K562 (cell line): ENCODE data around the gene UBE2M. TPM values are rescaled to one million over a fixed set of nuclear protein-coding genes. Genes with fewer than 3 reads are reported as not detected.

Source experiments
- HMBOX1 ChIP-seq: sonication (generic); IDR thresholded peaks from 2 replicates; pipeline ENCODE4 v1.6.1; 2016
- MYC ChIP-seq, 2 experiments: fragments of 250-450 bp in 1 of 2; sonication (Bioruptor Pico) in 1 of 2; IDR thresholded peaks; 2 replicates each; pipeline versions ENCODE4 v1.5.1 to v1.6.1; 2012 to 2021; ENCODE audit warnings: low read depth in 2 of 2, borderline replicate concordance in 1 of 2, improper control_type of control experiment in 1 of 2, low read length in 1 of 2, mild to moderate bottlenecking in 1 of 2, moderate library complexity in 1 of 2
- PCBP1 ChIP-seq: fragments of 200-400 bp; formaldehyde crosslinking; IDR thresholded peaks from 2 replicates; pipeline ENCODE4 v1.6.1; 2018; ENCODE audit warnings: mild to moderate bottlenecking, low read depth, low read length; ENCODE audit not compliant: poor library complexity, severe bottlenecking
- PML ChIP-seq: IDR thresholded peaks from 2 replicates; pipeline ENCODE4 v1.6.1; 2012; ENCODE audit warnings: low read length, inconsistent platforms
- RBM17 ChIP-seq: fragments of 200-400 bp; formaldehyde crosslinking; IDR thresholded peaks from 2 replicates; pipeline ENCODE4 v1.6.1; 2017; ENCODE audit warnings: low read depth, mild to moderate bottlenecking, low read length, borderline replicate concordance
- SIRT6 ChIP-seq: IDR thresholded peaks from one replicate; pipeline ENCODE4 v1.6.1; 2012; ENCODE audit warnings: low read depth, mild to moderate bottlenecking, control low read depth, inconsistent platforms, low read length, moderate library complexity
- SP1 ChIP-seq: sonication (generic); formaldehyde crosslinking; IDR thresholded peaks from 2 replicates; pipeline ENCODE4 v1.8.1; 2022; ENCODE audit warnings: mild to moderate bottlenecking, missing genetic modification reagents
- TCF7 ChIP-seq: sonication (generic); IDR thresholded peaks from 2 replicates; pipeline ENCODE4 v1.6.1; 2016; ENCODE audit warnings: antibody characterized with exemption, borderline replicate concordance
- TFAM ChIP-seq: fragments of 250-450 bp; sonication (Bioruptor Pico); conservative IDR thresholded peaks from 2 replicates; pipeline ENCODE4 v1.5.0; 2021; ENCODE audit warnings: mild to moderate bottlenecking, moderate library complexity
- TRIM28 ChIP-seq: fragments of 450-650 bp; IDR thresholded peaks from 2 replicates; pipeline ENCODE4 v1.6.1; 2017
- ZNF347 ChIP-seq: fragments of 450-650 bp; formaldehyde crosslinking; IDR thresholded peaks from 2 replicates; pipeline ENCODE4 v1.4.0; 2020; ENCODE audit warnings: low read depth, mild to moderate bottlenecking, moderate library complexity
- ZNF395 ChIP-seq: fragments of 200-800 bp; sonication (Bioruptor generic); IDR thresholded peaks from 2 replicates; pipeline ENCODE4 v1.6.1; 2017; ENCODE audit warnings: missing genetic modification characterization, missing compliant biosample characterization
- polyA plus RNA-seq, 8 experiments: library from polyadenylated mRNA; depleted of rRNA in 4 of 8; stranded (reverse) in 5 of 8; unstranded in 3 of 8; fragments of >200 nt; fragmentation: Nextera tagmentation in 2 of 8; fragmentation: Illumina TruSeq in 1 of 8; extraction: Ambion mirVana in 2 of 8; extraction: Trizol in 1 of 8; gene quantifications; 2 replicates each; pipeline versions ENCODE4 v1.2.1 to v1.2.3, GENCODE V29; 2011 to 2014; ENCODE audit warnings: inconsistent platforms in 1 of 8, missing spikeins in 1 of 8
- total RNA-seq, 7 experiments: library from RNA; depleted of rRNA in 6 of 7; stranded (reverse); fragments of >200 nt in 6 of 7; fragmentation: Illumina TruSeq in 2 of 7; extraction: Trizol in 2 of 7; gene quantifications; 2 replicates each; pipeline versions ENCODE4 v1.2.1 to v1.2.3, GENCODE V29; 2011 to 2021; ENCODE audit warnings: low replicate concordance in 1 of 7
- TF ChIP-seq, protein P1 (sequence below), 2 experiments: fragments of 450-650 bp in 1 of 2; sonication (generic) in 1 of 2; formaldehyde crosslinking in 1 of 2; IDR thresholded peaks; 2 replicates each; pipeline versions ENCODE4 v1.7.1 to v1.9.0; 2016 to 2022; ENCODE audit warnings: inconsistent platforms in 1 of 2, mild to moderate bottlenecking in 1 of 2, missing genetic modification reagents in 1 of 2

UBE2M gene
- total and polyA plus RNA-seq, 9 of the 15 experiments (the other 6 are each of a cell fraction or from before 2014, with no cell fraction given), result 0.92 to 163 (median 85.7) TPM

DNA sequence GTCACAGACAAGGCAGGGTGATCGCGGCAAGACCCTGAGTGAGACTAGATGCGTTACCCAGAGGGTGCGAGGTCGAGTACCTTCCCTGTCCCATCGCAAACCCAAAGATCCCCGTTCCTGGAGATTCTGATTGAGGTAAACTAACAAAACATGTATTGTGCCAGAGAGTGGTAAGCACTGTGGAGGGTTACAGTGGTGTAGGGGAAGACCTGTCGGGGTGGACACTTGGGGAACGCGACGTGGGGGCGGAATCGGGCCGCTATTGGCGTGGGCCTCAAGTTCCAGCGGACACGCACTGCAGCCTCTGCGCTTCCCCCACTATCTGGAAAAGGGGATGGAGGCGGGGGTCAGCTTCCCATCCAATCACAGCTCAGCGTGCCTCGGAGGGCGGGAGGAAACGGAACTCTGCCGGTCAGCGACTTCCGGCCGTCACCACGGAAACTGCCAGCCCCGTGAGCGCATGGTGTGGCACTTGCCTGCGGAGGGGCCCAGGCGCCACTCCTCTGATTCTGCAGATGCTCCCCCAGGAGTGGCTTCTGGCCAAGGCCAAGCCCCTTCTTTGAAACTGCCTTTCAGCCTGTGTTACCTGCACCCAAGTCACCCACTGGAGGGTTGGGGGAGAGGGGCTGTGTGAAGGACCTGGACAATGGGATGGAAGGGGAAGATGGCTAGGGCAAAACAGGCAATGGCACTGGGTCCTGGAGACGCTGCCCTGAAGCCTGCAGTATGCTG lies 1.0 kb upstream of the UBE2M start (continued):
- TF ChIP-seq, protein P1, sequence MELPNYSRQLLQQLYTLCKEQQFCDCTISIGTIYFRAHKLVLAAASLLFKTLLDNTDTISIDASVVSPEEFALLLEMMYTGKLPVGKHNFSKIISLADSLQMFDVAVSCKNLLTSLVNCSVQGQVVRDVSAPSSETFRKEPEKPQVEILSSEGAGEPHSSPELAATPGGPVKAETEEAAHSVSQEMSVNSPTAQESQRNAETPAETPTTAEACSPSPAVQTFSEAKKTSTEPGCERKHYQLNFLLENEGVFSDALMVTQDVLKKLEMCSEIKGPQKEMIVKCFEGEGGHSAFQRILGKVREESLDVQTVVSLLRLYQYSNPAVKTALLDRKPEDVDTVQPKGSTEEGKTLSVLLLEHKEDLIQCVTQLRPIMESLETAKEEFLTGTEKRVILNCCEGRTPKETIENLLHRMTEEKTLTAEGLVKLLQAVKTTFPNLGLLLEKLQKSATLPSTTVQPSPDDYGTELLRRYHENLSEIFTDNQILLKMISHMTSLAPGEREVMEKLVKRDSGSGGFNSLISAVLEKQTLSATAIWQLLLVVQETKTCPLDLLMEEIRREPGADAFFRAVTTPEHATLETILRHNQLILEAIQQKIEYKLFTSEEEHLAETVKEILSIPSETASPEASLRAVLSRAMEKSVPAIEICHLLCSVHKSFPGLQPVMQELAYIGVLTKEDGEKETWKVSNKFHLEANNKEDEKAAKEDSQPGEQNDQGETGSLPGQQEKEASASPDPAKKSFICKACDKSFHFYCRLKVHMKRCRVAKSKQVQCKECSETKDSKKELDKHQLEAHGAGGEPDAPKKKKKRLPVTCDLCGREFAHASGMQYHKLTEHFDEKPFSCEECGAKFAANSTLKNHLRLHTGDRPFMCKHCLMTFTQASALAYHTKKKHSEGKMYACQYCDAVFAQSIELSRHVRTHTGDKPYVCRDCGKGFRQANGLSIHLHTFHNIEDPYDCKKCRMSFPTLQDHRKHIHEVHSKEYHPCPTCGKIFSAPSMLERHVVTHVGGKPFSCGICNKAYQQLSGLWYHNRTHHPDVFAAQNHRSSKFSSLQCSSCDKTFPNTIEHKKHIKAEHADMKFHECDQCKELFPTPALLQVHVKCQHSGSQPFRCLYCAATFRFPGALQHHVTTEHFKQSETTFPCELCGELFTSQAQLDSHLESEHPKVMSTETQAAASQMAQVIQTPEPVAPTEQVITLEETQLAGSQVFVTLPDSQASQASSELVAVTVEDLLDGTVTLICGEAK (IDR thresholded peaks at IDR 0.05), result peak; percentile 94
- TF ChIP-seq, protein P1 (CRISPR knock-in tag; IDR thresholded peaks at IDR 0.05), result no peak
- peak; percentile 89 for TF ChIP-seq ZNF395
- no peak for TF ChIP-seq TFAM (CRISPR knock-in tag)
- TF ChIP-seq PML, result peak; percentile 79
- TF ChIP-seq SIRT6, result peak; percentile 42
- no peak for TF ChIP-seq ZNF347 (CRISPR knock-in tag)
- no peak; the same call in 1 of the 2 replicates for TF ChIP-seq TRIM28
- no peak for TF ChIP-seq RBM17
- TF ChIP-seq HMBOX1, result no peak
- TF ChIP-seq TCF7, result no peak
- peak; percentile 87 for TF ChIP-seq SP1
- peak; percentile 98 for TF ChIP-seq MYC (IDR thresholded peaks at IDR 0.05; ENCODE audit: low read depth, low read length)
- TF ChIP-seq MYC (CRISPR knock-in tag; IDR thresholded peaks at IDR 0.05; ENCODE audit: borderline replicate concordance, low read depth), result peak; percentile 71; the same call in 1 of the 2 replicates
- no peak for TF ChIP-seq PCBP1
